GM18873 (cell line): ENCODE measurements around the gene TM7SF2.

Experiments used
- ATAC-seq: cut with Tn5 transposase; IDR thresholded peaks from one replicate; pipeline ENCODE4 v1.9.1; 2021; ENCODE audit warnings: mild to moderate bottlenecking, moderate library complexity, moderate number of reproducible peaks; ENCODE audit not compliant: unreplicated experiment, low FRiP score

TM7SF2 gene

GRCh38 chr11:65087827-65088226, 23.8 kb upstream of the TM7SF2 start:
- no peak for ATAC-seq

GRCh38 chr11:65089621-65090020, 22.1 kb upstream of the TM7SF2 start:
- ATAC-seq = no peak

DNA sequence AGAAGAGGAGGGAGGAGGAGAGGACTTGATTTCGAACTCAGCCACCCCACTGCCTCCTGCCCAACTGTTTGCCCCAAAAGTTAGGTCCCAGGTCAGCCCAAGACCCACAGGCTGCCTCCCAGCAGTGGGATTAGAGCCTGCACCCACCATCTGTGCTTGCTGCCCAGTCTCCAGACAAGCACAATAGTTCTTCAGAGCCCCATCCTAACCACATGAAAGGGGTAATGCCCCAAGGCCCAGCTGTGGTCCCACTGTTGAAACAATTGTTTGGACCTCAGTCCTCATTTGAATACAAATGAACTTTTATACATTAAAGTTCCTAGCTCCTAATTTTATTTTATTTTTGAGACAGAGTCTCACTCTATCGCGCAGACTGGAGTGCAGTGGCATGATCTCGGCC, 21.0 kb upstream of the TM7SF2 start:
- ATAC-seq = no peak

- no peak for ATAC-seq
These were observed 16.2 kb upstream of the TM7SF2 start for GRCh38 chr11:65095427-65095826.

GRCh38 chr11:65095974-65096806, 15.5 kb upstream of the TM7SF2 start, which contains the start of gene VPS51:
TSS of gene VPS51 (plus strand) at chr11:65096214. CDS start at chr11:65096251, 37 bp downstream.
- ATAC-seq = peak; percentile 60

DNA sequence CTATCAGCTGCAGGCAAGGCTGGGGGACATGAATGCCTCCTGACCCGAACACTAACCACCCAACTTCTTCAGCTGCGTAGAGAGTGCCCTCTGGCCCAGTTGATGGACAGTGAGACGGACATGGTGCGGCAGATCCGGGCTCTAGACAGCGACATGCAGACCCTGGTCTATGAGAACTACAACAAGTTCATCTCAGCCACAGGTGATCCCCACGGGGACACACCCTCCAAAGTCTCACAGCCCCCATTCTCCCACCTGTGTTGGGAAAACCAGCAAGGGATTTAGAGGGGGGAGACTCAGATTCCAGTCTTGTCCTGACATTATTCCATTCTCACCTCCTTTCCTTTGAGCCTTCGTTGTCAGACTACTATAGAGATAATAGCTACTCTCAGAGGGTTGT, 14.7 kb upstream of the TM7SF2 start:
- ATAC-seq = peak; percentile 2

DNA sequence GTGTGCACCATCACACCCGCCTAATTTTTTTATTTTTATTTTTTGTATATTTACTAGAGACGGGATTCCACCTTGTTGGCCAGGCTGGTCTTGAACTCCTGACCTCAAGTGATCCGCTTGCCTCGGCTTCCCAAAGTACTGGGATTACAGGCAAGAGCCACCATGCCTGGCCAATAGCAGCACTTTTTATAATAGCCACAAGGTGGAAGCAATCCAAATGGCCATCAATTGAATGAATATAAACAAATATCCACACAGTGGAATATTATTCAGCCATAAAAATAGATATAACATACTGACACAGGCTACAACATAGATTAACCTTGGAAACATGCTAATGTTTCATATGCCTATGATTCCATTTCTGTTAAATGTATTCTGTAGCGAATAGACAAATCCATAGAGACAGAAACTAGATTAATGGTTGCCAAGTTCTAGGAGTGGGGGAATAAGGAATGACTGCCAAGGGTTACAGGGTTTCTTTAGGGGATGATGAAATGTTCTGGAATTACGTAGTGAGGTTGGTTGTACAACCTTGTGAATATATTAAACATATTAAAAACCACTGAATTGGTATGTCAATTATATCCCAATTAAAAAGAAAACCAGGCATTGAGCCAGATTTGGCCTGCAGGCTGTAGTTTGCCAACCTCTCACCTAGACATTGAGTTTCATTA, 10.9 kb upstream of the TM7SF2 start:
- ATAC-seq = no peak

- no peak for ATAC-seq
These were observed 9.3 kb upstream of the TM7SF2 start for GRCh38 chr11:65102142-65103095.

DNA sequence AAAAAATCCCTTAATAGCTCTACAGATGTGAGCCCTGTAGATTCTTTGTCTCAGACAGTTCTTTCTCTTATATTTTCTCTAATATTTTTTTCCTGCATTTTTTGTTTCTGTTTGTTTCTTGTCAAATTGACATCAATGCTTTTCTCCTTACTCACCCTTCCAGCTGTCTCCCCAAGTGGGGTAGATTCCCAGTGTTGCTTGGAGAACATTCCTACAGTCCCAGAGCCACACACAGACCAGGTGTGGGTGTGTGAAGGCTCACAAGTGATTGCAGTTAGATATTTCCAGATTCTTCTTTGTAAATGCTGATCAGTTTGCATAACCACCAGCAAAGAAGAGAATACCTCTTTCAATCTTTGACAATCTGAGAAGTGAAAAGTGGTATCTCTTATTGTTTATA, 8.2 kb upstream of the TM7SF2 start:
- ATAC-seq = no peak

DNA sequence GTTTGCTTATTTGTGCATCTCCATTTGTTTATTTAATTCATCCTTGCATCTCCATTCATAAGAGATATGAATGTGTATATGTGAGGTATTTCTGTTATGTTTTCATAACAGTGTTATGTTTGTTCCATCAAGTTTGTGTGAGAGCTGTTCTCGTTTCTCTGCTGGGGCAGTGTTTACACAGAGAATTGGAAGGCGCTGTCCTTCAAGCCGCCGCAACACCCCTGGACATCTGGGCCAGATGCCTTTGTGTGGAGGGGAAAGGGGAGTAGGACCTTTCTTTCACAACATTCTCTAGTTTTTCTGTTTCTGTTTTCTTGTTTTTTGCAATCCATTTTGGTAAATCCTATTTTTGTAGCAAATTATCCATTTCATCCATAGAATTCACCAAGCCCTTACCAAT, 7.0 kb upstream of the TM7SF2 start:
- no peak for ATAC-seq

DNA sequence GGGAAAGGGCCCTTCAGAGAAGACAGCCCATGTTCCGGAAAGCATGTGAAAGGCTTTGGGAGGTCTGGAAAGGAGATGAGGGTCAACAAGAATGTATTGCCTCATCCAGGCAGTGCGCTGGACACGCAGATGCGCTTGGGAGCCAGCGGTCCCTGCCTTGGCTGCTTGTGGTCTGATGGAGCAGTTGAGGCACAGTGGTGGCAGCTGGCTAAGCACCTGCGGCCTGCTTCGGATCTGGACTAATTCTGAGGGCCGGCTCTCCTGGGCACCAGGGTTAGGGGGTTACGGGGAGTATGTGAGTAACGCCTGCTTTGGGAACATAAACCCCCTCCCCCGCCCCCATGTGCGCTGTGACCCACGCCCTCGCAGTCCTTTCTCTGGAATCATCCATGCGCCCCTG, 4.6 kb upstream of the TM7SF2 start:
- ATAC-seq = no peak

DNA sequence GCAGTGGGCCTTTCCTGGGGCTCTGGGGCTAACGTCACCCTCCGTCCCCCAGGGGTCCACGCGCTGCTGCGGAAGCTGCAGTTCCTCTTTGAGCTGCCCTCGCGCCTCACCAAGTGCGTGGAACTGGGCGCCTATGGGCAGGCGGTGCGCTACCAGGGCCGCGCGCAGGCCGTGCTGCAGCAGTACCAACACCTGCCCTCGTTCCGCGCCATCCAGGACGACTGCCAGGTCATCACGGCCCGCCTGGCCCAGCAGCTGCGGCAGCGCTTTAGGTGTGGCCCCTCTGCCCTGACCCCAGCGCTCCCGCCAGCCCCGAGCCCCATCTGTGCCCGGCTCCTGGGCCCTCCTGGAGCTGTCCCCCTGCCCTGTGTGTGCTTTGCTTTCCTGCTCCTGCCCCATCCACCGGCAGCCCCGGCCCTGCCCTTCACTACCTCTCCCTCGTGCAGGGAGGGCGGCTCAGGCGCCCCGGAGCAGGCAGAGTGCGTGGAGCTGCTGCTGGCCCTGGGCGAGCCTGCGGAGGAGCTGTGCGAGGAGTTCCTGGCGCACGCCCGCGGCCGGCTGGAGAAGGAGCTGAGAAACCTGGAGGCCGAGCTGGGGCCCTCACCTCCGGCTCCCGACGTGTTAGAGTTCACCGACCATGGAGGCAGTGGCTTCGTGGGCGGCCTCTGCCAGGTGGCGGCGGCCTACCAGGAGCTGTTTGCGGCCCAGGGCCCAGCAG, 3.8 kb upstream of the TM7SF2 start:
- ATAC-seq = no peak

- ATAC-seq = no peak
These were observed 3.1 kb upstream of the TM7SF2 start for GRCh38 chr11:65108469-65109123.

DNA sequence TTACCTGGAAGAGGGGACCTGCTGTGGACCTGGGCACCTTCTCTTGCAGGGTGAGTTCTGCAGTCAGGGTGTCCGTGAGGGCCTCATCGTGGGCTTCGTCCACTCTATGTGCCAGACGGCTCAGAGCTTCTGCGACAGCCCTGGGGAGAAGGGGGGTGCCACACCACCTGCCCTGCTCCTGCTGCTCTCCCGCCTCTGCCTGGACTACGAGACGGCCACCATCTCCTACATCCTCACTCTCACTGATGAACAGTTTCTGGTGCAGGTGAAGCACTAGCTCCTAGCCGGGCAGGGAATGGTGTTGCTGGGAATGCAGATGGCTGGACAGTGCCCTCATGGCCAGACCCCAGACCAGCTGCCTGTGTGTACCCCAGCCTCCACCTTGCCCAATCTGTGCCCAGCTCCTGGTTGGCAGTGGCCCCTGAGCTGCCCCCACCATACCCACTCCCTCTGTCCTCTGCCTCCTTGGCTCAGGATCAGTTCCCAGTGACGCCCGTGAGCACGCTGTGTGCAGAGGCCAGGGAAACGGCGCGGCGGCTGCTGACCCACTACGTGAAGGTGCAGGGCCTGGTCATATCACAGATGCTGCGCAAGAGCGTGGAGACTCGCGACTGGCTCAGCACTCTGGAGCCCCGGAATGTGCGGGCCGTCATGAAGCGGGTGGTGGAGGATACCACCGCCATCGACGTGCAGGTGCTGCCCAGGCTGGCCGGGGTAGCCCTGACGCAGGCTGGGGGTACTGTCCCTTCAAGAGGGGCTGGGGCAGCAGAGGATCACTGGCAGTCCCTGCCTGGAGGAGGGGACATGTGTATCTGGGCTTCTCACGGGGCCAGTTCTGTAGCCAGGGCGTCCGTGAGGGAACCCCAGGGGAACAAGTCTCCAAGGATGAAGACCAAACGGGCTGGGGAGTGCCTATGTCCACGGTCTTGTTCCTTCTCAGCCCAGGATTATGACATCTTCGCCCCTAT, 2.2 kb upstream of the TM7SF2 start:
- no peak for ATAC-seq

DNA sequence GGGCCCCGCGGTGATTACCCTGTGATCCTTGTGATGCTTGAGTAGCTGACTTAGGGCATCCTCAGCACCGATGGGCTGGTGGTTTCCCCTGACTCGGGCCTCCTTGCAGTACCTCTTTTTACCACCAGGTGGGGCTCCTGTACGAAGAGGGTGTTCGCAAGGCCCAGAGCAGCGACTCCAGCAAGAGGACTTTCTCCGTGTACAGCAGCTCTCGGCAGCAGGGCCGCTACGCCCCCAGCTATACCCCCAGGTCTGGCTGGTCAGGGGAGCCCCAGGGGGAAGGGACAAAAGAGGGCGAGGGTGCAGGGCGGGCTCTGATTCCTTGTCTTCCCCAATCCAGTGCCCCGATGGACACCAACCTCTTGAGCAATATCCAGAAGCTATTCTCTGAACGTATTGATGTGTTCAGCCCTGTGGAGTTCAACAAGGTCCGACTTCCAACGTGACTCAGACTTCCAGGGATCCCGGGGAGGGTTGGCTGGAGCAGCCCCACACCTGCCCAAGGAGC, 1.3 kb upstream of the TM7SF2 start:
- ATAC-seq = no peak

DNA sequence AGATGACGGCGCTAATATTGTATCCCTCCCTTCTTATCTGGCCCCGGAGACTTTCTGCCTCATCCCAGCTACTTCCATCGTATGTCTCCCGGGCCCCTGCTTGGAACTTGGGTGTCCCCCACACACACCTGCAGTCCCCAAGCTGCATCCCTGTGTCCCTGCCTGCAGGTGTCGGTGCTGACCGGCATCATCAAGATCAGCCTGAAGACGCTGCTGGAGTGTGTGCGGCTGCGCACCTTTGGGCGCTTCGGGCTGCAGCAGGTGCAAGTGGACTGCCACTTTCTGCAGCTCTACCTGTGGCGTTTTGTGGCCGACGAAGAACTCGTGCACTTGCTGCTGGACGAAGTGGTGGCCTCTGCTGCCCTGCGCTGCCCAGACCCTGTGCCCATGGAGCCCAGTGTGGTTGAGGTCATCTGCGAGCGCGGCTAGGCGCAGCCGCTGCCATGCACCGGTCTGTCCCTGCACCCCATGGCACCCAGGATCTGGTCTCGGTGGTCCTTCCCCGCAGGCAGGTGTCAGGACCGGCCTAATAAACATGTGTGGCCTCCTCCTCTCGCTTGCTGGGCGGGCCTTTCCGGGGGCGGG, 421 bp upstream of the TM7SF2 start:
- no peak for ATAC-seq

GRCh38 chr11:65112546-65113360, 1.1 kb downstream of the TM7SF2 start:
- no peak for ATAC-seq
